ENCODE results near the gene TBC1D16. TPM values are rescaled to one million over a fixed set of nuclear protein-coding genes. Genes with fewer than 3 reads are reported as not detected.

The TBC1D16 gene
- total and polyA plus RNA-seq, 10 of the 15 experiments (the other 5 are each of a cell fraction or from before 2014, with no cell fraction given): 0.01 to 0.13 (median 0.06) TPM; not detected in 3

GRCh38 chr17:79909121-79909520 lies 126.6 kb downstream of the TBC1D16 start (continued):
- TF ChIP-seq EP300 (IDR thresholded peaks at IDR 0.05; ENCODE audit: borderline replicate concordance in 1 of 2, control insufficient read depth in 1 of 2, low read depth in 2 of 2, low read length in 2 of 2) (no peak), GABPA (IDR thresholded peaks at IDR 0.05; ENCODE audit: low read depth) (no peak), POLR2AphosphoS2 (IDR thresholded peaks at IDR 0.05; ENCODE audit: low read depth, low read length) (no peak), CREM (IDR thresholded peaks at IDR 0.05; ENCODE audit: low read depth) (no peak)

- WGBS (ENCODE audit: insufficient coverage, insufficient replicate concordance, low lambda C conversion rate, missing lambda C conversion rate): 24% methylated on average over 16 of the region's 16 CpGs
- no TSS peak for BruUV-seq (replicated peaks)
- H3K4me1 ChIP-seq (ENCODE audit: control insufficient read depth, insufficient read depth, low read length): no peaks in the 10 kb centered on the region
- no peaks in the 10 kb centered on the region for H3K9me3 ChIP-seq (replicated peaks; ENCODE audit: control insufficient read depth, insufficient read depth, low read length)
- ATAC-seq (no peak), DNase-seq (ENCODE audit: low read depth, low spot score) (no peak), FAIRE-seq (no peak)
- no peak for TF ChIP-seq NR2F1 (conservative IDR thresholded peaks at IDR 0.05)
- TF ChIP-seq MLLT1 (IDR thresholded peaks at IDR 0.05): no peak
- TF ChIP-seq E2F8 (IDR thresholded peaks at IDR 0.05; ENCODE audit: low read depth, partially characterized antibody): no peak
- TF ChIP-seq MTA3 (IDR thresholded peaks at IDR 0.05; ENCODE audit: borderline replicate concordance, low read length): no peak
- TF ChIP-seq CHD2 (IDR thresholded peaks at IDR 0.05; ENCODE audit: borderline replicate concordance, low read depth, low read length): no peak
- TF ChIP-seq FOXK2 (IDR thresholded peaks at IDR 0.05): no peak
- intact Hi-C loops (cut with micrococcal nuclease; ENCODE audit: unreplicated experiment): no loop called here
- H2AFZ ChIP-seq (ENCODE audit: control insufficient read depth, low read depth, low read length): no peak overlapping the region
- no peak overlapping the region for H3K27ac ChIP-seq (ENCODE audit: control insufficient read depth, insufficient read depth)
- H3K9ac ChIP-seq (ENCODE audit: control insufficient read depth, insufficient read depth, low read length): no peak overlapping the region
- no peaks in the 10 kb centered on the region for H4K20me1 ChIP-seq (ENCODE audit: control insufficient read depth, insufficient read depth)
- ChIA-PET RAD21 (ENCODE audit: unreplicated experiment) (no interaction called here), CTCF (no interaction called here), SMC1A (ENCODE audit: uncharacterized antibody, unreplicated experiment) (no interaction called here), POLR2A (no interaction called here)
- no peaks in the 10 kb centered on the region for H3K36me3 ChIP-seq (ENCODE audit: control insufficient read depth in 2 of 2, insufficient read depth in 2 of 2, low read length in 1 of 2)
- H3K4me3 ChIP-seq: no peak overlapping the region
- in situ Hi-C loops (cut with MboI): no loop called here
- no peak overlapping the region for H3K4me2 ChIP-seq (ENCODE audit: control insufficient read depth, insufficient read depth)
- no peaks in the 10 kb centered on the region for H3K79me2 ChIP-seq (ENCODE audit: control insufficient read depth, insufficient read depth, low read length)
- H3K27me3 ChIP-seq (replicated peaks in 1 of 2; ENCODE audit: control insufficient read depth in 2 of 2, insufficient read depth in 2 of 2, low read length in 1 of 2): peaks cover 1 to 4% of the 10 kb centered on the region in 2 experiments; a peak in 2 of 4 replicates
Observed at GRCh38 chr17:79907850-79908249, 127.8 kb downstream of the TBC1D16 start.

Data from GM12878 (cell line).